Measurements from ENCODE around the gene SERINC2.
"Not testable (repeated sequence)": the region's sequence is repeated elsewhere in the genome, so short reads cannot be mapped to it uniquely, and the experiment has no call there.

SERINC2 gene

DNA sequence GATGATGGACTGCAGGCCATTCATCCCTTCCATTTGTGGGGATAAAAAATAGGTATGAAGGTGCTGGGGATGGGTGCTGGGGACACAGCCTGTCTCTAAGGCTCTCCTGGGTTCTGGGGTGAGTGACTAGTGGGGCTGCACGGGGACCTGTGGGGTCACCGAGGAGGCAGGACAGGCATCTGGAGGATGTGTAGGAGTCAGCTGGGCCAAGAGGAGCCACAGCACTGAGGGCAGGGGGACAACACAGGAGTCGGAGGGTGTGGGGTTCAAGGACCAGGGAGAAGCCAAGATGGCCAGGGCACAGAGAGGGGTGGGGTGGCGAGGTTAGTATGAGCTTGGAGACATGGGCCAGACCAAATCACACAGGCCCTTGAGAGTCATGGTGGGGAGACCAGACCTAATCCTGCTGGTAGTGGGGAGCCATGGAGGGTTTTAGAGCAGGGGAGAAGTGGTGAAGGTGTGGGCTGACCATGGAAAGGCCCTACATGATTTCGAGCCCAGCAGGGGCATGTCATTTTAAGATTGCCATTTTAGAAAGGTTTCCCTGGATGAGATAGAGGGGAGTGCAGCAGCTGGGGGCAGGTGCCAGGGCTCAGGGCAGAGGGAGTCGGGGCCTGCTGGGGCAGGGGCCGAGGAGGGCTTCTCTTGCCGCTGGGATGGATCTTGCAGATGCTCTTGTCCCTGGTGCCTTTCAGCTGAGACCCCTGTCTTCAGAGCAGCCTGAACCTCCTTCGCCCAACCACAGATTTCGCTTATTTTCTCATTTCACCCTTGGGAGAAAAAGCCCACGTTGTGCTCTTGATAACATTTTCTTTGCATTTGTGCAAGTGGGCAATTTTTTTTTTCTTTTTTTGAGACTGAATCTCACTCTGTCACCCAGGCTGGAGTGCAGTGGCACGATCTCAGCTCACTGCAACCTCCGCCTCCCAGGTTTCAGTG lies 22.7 kb downstream of the SERINC2 start:
- DNase-seq = no peak

DNA sequence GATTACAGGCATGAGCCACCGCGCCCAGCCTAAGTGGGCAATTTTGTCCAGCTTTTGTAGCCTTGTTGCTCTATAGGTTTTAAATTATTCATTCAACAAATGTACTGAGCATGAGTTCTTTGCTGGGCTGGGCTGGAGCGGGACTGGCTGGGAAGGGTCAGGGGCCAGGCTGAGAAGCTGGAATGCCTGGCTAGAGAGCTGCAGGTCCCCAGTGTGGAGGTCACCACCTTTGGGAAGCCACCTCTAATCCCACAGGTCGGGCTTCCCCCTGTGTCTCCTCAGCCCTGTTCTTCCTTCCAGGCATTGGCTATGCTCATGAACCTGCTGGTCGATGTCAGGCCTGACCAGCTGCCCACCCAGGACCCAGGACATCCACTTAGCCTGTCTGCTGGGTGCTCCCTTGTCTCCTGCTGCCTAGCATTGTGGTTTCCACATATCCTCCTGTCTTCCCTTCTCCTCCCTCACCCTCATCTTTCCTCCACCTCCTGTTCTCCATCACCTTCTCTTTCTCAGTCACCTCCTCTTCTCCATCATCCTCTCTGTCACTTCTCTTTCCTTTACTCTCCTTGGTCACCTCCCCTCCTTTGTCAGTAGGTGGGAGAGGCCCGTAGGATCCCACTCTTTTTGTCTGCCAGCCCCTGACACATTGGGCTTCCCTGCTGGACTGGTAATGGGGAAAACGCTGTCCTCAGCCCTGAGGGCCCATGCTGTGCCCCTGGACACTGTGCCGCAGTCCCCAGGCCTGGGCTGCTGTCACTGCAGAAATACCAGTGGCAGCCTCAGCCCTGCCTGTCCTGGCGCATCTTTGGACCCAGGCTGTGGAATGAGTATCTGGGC lies 23.8 kb downstream of the SERINC2 start:
- DNase-seq = no peak

DNA sequence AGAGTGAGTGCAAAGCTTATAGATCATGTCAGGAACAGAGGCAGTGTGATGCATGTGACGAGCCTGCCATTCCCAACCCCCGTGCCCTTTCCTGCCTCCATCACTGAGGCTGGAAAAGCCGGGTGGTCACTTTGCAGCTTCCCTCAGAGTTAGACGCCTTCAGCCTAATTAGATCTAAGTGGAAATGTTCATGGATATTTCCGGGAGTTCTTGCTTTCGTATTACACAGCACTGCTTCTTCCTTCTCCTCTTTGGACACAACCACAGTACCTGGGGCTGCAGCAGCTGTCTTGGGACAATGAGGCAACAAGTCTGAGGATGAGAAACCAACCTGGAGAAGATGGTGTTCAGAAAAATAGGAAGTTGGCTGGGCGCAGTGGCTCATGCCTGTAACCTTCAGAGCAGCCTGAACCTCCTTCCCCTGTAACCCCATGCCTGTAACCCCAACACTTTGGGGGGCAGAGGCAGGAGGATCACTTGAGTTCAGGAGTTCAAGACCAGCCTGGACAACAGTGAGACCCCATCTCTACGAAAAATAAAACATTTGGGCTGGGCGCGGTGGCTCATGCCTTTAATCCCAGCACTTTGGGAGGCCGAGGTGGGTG lies 24.5 kb downstream of the SERINC2 start:
- DNase-seq = no peak

DNA sequence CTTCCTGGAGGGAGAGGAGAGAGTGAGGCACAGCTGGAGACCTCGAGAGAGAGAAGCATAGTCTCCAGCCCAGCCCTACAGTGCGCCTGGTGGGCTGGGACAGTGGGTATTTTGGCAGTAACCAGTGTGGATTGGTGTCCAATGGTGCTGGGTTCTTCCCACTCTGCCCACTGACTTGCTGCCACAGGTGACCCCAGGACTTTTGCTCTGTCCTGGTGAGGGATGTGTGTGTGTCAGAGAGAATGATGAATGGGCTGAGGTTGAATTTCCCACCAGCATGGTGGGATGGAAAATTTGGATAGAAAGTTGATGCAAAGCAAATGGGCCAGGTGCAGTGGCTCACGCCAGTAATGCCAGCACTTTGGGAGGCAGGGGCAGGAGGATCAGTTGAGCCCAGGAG lies 26.3 kb downstream of the SERINC2 start:
- DNase-seq = no peak

DNA sequence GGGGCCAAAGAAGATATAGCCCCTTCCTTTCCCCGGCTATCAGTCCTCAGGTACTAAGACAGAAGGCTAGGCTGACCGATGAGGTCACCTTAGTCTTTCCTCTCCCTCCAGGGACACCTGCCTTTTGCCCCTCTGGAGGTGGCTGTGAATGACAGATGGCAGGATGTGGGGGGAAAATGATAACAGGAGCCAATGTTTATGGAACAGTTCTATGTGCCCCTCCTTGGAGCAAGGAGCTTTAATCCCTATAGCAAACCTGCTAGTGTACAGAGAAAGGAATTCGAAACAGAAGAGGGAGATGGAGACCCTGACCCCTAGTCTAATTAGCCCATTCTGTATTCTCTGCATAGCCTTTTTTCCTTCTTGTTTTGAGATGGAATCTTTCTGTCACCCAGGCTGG lies 28.1 kb downstream of the SERINC2 start:
- DNase-seq = no peak

DNA sequence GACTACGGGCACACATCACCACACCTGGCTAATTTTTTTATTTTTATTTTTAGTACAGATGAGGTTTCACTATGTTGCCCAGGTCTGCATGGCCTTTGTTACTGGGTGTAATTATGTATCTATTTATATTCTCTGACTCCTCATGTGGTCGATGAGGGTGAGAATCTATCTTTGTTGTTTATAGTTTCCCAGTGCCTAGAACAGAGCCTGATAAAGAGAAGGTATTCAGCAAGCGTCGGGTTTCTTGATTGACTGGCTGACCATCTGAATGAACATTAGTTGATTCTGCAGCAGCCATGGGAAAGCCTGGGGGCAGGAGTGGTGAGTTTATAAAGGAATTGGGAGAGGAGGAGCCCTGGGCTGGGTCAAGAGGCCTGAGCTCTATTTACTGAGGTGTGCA lies 28.5 kb downstream of the SERINC2 start:
- DNase-seq = no peak

DNA sequence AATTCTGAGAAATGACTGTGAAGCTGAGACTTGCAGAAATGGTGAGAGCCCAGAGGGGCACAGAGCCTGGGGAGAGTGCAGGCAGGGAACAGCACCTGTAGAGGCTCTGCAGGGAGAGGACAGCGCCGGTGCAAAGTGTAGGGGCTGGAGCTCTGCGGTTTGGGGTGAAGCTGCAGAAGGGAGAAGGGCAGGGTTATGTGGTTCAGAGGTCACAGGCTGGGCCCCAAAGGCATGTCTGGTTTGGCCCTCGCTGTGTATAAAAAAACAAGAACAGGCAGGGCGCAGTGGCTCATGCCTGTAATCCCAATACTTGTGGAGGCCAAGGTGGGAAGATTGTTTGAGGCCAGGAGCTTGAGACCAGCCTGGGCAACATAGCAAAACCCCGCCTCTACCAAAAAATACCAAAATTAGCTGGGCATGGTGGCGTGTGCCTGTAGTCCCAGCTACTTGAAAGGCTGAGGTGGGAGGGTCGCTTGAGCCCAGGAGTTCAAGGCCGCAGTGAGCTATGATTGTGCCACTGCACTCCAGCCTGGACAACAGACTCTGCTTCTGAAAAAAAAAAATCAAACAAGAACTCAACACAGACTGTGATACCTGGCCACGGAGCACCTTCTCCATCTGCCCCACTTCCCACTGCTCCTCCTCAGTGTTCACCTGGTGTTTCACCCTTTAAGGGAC lies 29.1 kb downstream of the SERINC2 start:
- no peak for DNase-seq

DNA sequence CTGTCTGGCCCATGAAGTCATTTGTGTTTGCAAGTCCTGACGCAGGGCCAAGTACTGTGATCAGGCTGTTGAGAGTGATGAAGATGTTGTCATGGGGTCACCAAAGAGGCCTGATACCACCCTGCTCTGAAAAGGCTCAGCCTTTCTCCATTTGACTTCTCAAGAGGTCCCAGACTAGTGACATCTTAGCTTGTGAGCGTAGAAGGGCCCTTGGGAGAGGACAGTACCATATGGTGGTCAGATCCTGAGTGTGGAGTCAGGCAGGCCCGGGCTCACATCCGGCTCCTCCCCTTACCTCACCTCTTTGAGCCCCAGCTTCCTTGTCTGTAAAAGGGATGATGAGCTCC lies 29.6 kb downstream of the SERINC2 start:
- DNase-seq = no peak

DNA sequence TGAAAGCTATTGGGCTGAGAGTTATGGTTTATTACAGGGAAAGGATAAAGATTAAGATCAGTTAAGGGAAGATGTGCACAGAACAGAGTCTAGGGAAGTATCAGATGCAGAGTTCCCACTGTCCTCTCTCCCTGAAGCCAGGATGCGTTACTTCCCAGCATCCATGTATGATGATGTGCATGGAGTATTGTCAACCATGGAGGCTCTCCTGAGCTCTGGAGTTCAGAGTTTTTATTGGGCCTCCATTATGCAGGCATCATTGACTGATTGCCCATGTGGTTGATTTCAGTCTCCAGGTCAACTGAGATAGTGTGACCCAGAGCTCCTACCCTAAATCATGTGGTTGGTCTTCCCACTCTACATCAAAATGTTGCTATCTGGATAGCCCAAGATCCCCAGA lies 30.7 kb downstream of the SERINC2 start:
- no peak for DNase-seq

DNA sequence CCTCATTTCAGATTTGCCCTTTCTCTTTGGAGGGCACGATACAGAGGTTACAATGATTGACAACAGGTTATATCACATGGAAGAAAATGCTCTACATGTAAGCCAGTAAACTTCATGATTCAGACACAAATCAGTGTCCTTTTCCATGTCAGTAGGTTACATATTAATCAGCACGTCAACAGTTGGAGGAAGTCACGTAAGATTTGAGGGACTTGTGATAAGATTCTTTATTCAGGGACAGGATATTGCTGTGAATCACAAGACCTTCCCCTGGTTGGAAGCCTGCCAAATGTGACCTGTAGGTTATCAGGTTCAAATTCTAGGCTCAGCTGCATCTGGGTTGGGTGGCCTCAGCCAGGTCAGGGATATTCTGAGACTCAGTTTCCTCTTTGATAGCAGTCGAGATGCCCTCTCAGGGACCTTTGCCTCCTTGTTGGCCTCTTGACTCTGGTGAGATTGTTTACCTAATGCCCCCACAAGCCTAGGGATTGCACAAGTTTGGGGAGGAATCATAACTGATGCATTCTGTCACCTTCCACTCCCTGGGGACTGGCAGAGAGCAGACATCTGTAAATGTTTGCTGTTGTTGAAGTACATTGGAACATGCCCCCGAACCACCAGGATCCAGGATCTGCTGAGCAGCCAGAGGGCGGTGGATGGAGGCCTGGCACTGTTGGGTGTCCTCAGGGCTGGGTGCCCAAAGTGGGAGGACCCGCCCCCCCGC lies 31.9 kb downstream of the SERINC2 start:
- no peak for DNase-seq

DNA sequence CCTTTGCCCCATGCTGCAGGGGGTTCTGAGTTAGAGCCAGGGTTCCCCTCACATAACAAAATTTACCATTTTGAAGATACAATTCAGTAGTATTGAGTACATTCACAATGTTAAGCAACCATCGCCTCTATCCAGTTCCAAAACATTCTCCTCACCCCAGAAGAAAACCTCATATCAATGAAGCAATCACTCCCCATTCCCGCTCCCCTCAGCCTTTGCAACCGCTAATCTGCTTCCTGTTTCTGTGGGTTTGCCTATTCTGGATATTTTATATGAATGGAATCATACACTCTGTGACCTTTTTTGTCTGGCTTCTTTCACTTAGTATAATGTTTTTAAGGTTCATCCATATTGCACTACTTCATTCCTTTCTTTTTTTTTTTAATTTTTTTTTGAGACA lies 32.9 kb downstream of the SERINC2 start:
- DNase-seq = no peak

DNA sequence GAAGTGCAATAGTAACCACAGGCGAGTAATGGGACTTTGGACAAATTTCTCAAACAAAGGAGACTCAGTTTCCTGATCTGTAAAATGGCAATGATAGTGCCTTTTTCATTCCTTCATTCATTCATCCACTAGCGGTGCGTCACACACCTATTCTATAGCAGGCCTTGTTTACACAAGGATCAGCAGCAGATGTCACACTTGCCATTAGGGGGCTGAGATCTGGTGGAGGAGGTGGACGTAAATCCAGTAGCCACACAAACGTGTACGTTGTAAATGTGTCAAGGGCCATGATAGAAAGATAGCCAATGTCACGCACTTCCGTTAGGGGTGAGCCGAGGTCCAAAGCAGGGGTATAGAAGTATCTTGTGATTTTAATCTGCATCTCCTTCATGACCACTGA lies 34.2 kb downstream of the SERINC2 start:
- DNase-seq = no peak

DNA sequence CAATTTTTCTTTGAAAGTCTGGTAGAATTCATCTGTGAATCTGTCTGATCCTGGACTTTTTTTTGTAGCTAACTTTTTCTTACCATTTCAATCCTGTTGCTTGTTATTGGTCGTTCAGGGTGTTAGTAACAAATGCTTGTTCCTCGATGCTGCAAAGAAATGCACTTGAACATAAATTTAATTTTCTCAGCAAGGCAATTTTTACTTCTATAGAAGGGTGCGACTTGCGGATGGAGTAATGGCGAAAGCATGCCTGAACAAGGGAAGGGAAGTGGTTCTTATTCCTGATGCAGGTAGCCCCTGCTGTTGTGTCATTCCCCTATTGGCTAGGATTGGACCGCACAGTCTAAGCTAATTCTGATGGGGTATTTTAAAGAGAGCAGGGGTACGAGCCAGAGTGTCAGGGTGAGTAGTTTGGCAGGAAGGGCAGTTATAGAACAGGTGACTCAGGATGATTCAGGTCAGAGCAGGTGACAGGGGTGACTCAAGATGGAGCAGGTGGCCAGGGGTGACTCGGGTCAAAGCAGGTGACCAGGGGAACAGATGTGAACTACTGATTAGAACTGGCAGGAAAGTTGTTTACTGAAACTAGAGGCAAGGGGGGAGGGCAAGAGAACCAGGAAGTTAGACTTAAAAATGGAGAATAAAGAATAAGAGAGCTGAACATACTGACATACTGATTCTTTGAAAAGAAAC lies 40.5 kb downstream of the SERINC2 start:
- no peak for DNase-seq

DNA sequence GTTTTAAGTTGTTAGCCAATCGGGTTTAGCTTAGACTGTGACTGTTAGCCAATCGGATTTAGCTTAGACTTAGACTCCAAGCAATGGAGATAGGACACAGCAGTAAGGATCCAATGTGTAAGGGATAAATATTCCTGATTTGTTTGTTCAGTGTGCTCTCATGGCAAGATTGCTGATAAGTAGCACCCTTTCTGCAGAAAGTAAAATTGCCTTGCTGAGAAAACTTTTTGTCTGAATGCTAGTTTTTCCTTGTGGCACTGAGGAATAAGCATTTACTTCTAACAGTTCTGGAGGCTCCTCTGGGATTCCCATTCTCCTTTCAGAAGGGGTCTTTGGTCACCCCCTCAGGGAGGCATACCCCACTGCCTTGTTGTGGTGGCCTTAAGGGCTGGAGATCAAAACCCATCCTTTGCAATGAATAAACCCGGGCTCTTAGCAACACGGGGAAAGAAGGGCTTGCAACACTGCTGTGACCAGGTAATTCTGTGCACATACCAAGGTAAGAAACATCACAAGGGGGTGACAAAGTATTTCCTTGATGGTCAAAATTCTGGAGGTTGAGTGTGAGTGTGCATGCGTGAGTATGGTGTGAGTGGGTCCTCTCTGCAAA lies 45.4 kb downstream of the SERINC2 start:
- no peak for DNase-seq

DNA sequence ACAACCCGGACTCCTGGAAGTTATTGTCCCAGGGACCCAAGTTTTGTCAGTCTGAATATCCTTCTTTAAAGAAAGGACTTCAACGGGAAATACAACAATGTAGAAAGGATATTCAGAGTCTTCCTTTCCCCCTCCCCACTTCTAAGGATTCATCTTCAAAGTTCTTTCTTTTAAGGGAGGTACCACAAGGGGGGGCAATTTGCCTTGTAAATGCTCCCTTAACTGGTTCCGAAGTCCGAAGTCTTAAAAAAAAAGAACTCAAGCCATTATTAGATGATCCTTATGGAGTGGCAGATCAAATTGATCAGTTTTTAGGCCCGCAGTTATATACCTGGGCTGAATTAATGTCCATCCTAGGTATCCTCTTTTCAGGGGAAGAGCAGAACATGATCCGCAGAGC lies 47.0 kb downstream of the SERINC2 start:
- DNase-seq = no peak

DNA sequence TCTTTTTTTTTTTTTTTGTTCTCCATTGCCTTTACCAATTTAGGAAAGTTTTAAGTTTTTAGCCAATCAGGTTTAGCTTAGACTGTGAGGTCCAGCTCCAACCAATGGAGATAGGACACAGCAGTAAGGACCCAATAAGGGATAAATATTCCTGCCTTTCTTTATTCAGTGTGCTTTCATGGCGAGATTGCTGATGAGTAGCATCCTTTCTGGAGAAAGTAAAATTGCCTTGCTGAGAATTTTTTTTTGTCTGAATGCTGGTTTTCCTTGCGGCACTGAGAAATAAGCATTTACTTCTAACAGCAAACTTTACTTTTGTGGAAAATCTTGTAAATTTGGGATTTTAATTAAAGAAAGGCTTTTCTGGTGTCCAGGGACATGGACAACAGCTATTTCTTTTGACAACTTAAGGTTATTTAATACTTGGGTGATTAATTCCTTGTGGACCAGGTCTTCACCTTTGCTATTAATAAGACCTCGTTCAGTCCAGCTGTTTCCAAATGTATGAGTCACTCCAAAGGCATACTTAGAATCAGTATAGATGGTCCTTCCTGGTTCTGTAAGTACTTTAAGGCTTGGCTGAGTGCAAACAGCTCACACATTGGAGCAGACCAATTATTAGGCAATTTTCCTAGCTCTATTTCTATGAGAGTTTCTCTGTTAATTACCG lies 54.1 kb downstream of the SERINC2 start:
- DNase-seq = no peak

DNA sequence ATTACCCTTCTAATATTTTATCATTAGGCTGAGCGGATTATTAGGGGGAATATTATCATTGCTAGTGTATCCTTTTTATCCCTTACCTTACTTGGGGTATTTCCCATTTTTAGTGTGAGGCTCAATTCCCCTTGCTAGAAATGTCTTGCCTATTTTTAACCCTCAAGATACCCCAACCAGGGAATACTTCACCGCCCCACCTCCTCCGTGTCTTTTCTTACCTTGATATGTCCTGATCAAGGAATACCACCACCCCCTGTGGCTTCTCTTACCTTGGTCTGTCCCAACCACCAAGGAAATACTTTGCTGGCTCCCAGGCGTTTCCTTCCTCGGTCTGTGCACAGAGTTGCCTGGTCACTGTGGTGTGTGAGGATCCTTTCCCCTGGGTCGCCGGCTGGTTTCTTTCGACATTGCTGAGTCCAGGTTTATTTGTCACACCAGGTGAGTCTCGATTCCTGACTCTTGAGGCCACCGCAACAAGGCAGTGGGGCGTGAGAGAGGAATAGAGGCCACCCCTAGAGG lies 57.8 kb downstream of the SERINC2 start:
- no peak for DNase-seq

DNA sequence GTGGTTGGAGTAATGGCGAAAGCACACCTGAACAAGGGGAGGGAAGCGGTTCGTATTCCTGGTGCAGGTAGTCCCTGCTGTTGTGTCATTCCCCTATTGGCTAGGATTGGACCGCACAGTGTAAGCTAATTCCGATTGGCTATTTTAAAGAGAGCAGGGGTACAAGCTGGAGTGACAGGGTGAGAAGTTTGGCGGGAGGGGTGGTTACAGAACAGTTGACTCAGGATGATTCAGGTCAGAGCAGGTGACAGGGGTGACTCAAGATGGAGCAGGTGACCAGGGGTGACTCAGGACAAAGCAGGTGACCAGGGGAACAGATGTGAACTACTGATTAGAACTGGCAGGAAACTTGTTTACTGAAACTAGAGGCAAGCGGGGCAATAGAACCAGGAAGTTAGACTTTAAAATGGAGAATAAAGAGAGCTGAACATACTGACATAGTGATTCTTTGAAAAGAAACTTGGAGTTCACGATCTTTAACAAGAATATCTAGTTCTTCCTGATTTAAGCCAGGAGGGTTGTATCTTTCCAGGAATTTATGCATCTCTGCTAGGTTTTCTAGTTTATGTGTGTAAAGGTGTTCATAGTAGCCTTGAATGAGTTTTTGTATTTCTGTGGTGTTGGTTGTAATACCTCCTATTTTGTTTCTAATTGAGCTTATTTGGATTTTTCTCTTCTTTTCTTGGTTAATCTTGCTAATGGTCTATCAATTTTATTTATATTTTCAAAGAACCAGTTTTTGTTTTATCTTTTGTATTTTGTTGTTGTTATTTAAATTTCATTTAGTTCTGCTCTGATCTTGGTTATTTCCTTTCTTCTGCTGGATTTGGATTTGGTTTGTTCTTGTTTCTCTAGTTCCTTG lies 58.7 kb downstream of the SERINC2 start:
- not testable (repeated sequence) for DNase-seq

DNA sequence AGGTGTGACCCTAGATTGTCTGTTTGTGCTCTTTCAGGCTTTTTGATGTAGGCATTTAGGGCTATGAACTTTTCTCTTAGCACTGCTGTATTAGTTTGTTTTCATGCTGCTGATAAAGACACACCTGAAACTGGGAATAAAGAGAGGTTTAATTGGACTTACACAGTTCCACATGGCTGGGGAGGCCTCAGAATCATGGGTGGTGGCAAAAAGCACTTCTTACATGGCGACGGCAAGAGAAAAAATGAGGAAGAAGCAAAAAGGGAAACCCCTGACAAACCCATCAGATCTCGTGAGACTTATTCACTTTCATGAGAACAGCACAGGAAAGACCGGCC lies 59.3 kb downstream of the SERINC2 start:
- not testable (repeated sequence) for DNase-seq

DNA sequence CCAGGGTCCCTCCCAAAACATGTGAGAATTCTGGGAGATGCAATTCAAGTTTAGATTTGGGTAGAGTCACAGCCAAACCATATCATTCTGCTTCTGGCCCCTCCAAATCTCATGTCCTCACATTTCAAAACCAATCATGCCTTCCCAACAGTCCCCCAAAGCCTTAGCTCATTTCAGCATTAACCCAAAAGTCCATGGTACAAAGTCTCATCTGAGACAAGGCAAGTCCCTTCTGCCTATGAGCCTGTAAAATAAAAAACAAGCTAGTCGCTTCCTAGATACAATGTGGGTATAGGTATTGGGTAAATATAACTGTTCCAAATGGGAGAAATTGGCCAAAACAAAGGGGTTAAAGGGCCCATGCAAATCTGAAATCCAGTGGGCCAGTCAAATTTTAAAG lies 59.7 kb downstream of the SERINC2 start:
- not testable (repeated sequence) for DNase-seq

All from CD4-positive, alpha-beta T cell treated with Interleukin-15 for 1 hour (primary cell).